Endodermal cell (in vitro differentiated cells): ENCODE data around the gene TRIM37. TPM values are rescaled to one million over a fixed set of nuclear protein-coding genes. Genes with fewer than 3 reads are reported as not detected.

Source experiments
- DNase-seq: peaks from one replicate; pipeline ENCODE4 v3.0.0-alpha.2; 2017
- H3K27ac ChIP-seq: 2 replicates; pipeline ENCODE4 v1.5.1; 2013; ENCODE audit warnings: mild to moderate bottlenecking, low read depth, low read length, moderate library complexity
- H3K27me3 ChIP-seq: 2 replicates; pipeline ENCODE4 v1.6.1; 2013; ENCODE audit warnings: mild to moderate bottlenecking, low read length, moderate library complexity; ENCODE audit not compliant: insufficient read depth, control insufficient read depth, poor library complexity, severe bottlenecking
- H3K36me3 ChIP-seq: 2 replicates; pipeline ENCODE4 v1.7.0; 2013; ENCODE audit warnings: mild to moderate bottlenecking, low read length, moderate library complexity; ENCODE audit not compliant: control insufficient read depth, insufficient read depth
- H3K4me1 ChIP-seq: one replicate; pipeline ENCODE4 v1.7.0; 2013; ENCODE audit warnings: low read length; ENCODE audit not compliant: control insufficient read depth, insufficient read depth
- H3K4me3 ChIP-seq: 2 replicates; pipeline ENCODE4 v1.5.1; 2013; ENCODE audit warnings: mild to moderate bottlenecking, low read length, moderate library complexity
- H3K9ac ChIP-seq: 2 replicates; pipeline ENCODE4 v1.6.1; 2013; ENCODE audit warnings: mild to moderate bottlenecking, low read length, moderate library complexity; ENCODE audit not compliant: poor library complexity, severe bottlenecking; ENCODE audit errors: extremely low read depth
- H3K9me3 ChIP-seq: 2 replicates; pipeline ENCODE4 v1.6.1; 2013; ENCODE audit warnings: mild to moderate bottlenecking, low read length, moderate library complexity; ENCODE audit not compliant: control insufficient read depth
- H3K27ac Mint-ChIP-seq: 2 replicates; pipeline ENCODE4 v1.8.0; 2020; ENCODE audit warnings: mixed read lengths
- H3K27me3 Mint-ChIP-seq: 2 replicates; pipeline ENCODE4 v1.8.0; 2021; ENCODE audit warnings: mild to moderate bottlenecking, mixed read lengths; ENCODE audit not compliant: insufficient read depth
- H3K36me3 Mint-ChIP-seq: 2 replicates; pipeline ENCODE4 v1.8.0; 2020; ENCODE audit warnings: low read depth, mixed read lengths
- H3K4me1 Mint-ChIP-seq: 2 replicates; pipeline ENCODE4 v1.8.0; 2020; ENCODE audit warnings: mixed read lengths
- H3K4me3 Mint-ChIP-seq: 2 replicates; pipeline ENCODE4 v1.8.0; 2020; ENCODE audit warnings: mild to moderate bottlenecking, moderate library complexity, mixed read lengths
- H3K9me3 Mint-ChIP-seq: 2 replicates; pipeline ENCODE4 v1.8.0; 2020; ENCODE audit warnings: mild to moderate bottlenecking, mixed read lengths
- WGBS, 2 experiments: methylation state at CpG; one replicate each; pipeline versions ENCODE4 v1.1.5 to v1.1.7; 2013; ENCODE audit warnings: missing lambda C conversion rate in 2 of 2, mixed read lengths in 1 of 2; ENCODE audit not compliant: insufficient coverage in 1 of 2, insufficient read length in 1 of 2; 5-methylcytosine and 5-hydroxymethylcytosine counted together
- total RNA-seq, 2 donors: library from RNA; stranded (reverse); fragmentation: NEBNext Ultra II Directional in 1 of 2; extraction: Animal tissue kit (Norgen Biotek cat#: 25700) in 1 of 2; gene quantifications; 2 replicates in 1 of 2; 3 replicates in 1 of 2; pipeline ENCODE4 v1.2.1, GENCODE V29; 2021
- TF ChIP-seq, protein P1 (sequence below): fragments of 200-600 bp; sonication (generic); conservative IDR thresholded peaks from 2 replicates; pipeline ENCODE4 v1.5.0; 2021; ENCODE audit warnings: antibody characterized with exemption, mild to moderate bottlenecking

TRIM37 gene
- total RNA-seq, 2 donors from 2014 or later = 43.6 to 64.6 TPM

DNA sequence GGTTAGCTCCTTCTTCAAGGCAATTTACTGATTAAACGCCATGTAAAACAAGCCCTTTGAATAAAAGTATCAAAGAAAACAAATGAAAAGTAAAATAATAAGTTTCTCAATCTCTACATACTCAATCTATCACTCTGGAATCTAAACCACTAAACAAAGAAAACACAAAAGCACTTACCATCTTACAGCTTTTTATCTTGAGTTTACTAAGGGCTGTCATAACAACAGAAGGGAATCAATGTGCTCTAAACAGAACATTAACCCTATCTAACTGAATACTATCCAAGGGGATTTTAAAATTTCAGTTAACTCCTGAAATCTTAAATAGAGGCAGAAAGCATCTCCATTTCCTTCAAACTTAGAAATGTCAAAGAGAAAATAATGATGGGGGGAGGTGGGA, 44.9 kb upstream of the TRIM37 start:
- Mint-ChIP-seq H3K9me3 (no peaks in the 10 kb centered on the region), H3K36me3 (peaks cover 14% of the 10 kb centered on the region), H3K27me3 (no peaks in the 10 kb centered on the region), H3K27ac (peak overlapping the region; percentile 20), H3K4me3 (peak overlapping the region; percentile 12), H3K4me1 (peaks cover 27% of the 10 kb centered on the region)
- H3K9ac ChIP-seq = peak overlapping the region; percentile 98
- H3K36me3 ChIP-seq = peaks cover 24% of the 10 kb centered on the region
- no peaks in the 10 kb centered on the region for H3K9me3 ChIP-seq
- TF ChIP-seq, protein P1, sequence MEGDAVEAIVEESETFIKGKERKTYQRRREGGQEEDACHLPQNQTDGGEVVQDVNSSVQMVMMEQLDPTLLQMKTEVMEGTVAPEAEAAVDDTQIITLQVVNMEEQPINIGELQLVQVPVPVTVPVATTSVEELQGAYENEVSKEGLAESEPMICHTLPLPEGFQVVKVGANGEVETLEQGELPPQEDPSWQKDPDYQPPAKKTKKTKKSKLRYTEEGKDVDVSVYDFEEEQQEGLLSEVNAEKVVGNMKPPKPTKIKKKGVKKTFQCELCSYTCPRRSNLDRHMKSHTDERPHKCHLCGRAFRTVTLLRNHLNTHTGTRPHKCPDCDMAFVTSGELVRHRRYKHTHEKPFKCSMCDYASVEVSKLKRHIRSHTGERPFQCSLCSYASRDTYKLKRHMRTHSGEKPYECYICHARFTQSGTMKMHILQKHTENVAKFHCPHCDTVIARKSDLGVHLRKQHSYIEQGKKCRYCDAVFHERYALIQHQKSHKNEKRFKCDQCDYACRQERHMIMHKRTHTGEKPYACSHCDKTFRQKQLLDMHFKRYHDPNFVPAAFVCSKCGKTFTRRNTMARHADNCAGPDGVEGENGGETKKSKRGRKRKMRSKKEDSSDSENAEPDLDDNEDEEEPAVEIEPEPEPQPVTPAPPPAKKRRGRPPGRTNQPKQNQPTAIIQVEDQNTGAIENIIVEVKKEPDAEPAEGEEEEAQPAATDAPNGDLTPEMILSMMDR = no peak
- H3K4me3 ChIP-seq = peak overlapping the region; percentile 98
- DNase-seq = no peak
- no peak overlapping the region for H3K27ac ChIP-seq
- no peaks in the 10 kb centered on the region for H3K27me3 ChIP-seq
- 86% methylated on average over 1 of the region's 1 CpG; no CpG with 5 or more reads in 1 of the 2 experiments for WGBS, 2 experiments
- peaks cover 10% of the 10 kb centered on the region for H3K4me1 ChIP-seq

DNA sequence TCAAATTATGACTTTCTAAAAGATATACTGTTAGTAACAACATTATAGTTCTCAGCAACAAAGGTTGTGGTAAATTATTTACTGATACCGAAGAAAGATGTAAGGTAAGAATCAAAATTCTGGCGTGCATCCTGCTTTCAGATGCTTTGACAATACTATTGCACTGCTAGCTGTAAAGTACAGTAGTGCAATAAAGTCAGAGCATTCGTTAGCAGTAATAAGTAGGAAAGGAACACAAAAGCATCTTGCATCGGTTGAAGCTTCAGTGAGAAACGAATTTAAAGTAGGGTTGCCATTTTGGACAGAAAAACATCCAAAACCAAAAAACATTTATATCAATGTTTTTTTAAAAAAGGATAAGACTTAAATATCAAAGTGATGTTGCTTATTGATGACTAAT, 44.3 kb upstream of the TRIM37 start:
- Histone ChIP-seq H3K9me3 (no peaks in the 10 kb centered on the region), H3K4me1 (peaks cover 10% of the 10 kb centered on the region), H3K36me3 (peaks cover 25% of the 10 kb centered on the region), H3K27me3 (no peaks in the 10 kb centered on the region), H3K4me3 (peak overlapping the region; percentile 98), H3K9ac (no peak overlapping the region), H3K27ac (no peak overlapping the region)
- Mint-ChIP-seq H3K4me3 (no peak overlapping the region), H3K9me3 (no peaks in the 10 kb centered on the region), H3K27me3 (no peaks in the 10 kb centered on the region), H3K36me3 (peaks cover 16% of the 10 kb centered on the region), H3K4me1 (peaks cover 23% of the 10 kb centered on the region), H3K27ac (no peak overlapping the region)
- no peak for DNase-seq
- TF ChIP-seq, protein P1 = no peak
- 94 to 100% methylated on average over 2 to 4 of the region's 5 CpGs for WGBS, 2 experiments

DNA sequence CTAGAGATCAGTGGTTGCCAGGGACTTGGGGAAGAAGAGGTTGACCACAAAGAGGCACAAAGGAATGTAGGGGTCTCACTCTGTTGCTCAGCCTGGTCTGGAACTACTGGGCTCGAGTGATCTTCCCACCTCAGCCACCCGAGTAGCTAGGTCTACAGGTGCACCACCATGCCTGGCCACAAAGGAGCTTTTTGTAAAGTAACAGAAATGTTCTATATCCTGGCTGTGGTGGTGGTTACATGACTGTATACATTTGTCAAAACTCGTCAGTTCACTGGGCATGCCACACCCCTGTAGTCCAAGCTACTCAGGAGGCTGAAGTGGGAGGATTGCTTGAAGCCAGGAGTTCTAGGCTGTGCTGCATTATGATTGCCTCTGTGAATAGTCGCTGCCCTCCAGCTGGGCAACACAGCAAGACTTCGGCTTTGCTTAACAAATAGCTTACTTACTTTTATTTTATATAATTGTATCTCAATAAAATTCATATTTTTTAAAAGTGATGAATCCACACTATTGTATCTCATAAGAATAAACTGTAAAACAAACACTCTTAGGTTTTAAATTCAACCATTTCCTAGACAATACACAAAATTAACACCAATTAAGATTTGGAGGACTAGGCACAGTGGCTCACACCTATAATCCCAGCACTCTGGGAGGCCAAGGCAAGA, 43.3 kb upstream of the TRIM37 start:
- H3K27ac ChIP-seq = no peak overlapping the region
- no peak overlapping the region for H3K4me3 Mint-ChIP-seq
- H3K4me1 Mint-ChIP-seq = peaks cover 23% of the 10 kb centered on the region
- WGBS, 2 experiments = 95% methylated on average over 3 to 5 of the region's 5 CpGs
- H3K36me3 Mint-ChIP-seq = peaks cover 23% of the 10 kb centered on the region
- H3K9ac ChIP-seq = no peak overlapping the region
- peaks cover 10% of the 10 kb centered on the region for H3K4me1 ChIP-seq
- peaks cover 33% of the 10 kb centered on the region for H3K36me3 ChIP-seq
- H3K9me3 ChIP-seq = no peaks in the 10 kb centered on the region
- H3K4me3 ChIP-seq = no peak overlapping the region
- no peaks in the 10 kb centered on the region for H3K27me3 ChIP-seq
- no peaks in the 10 kb centered on the region for H3K27me3 Mint-ChIP-seq
- no peaks in the 10 kb centered on the region for H3K9me3 Mint-ChIP-seq
- TF ChIP-seq, protein P1 = peak; percentile 12
- peak; percentile 57 for DNase-seq
- H3K27ac Mint-ChIP-seq = no peak overlapping the region
